GM21619 (cell line): ENCODE data around the gene KCNJ5.

Experiments used
- ATAC-seq: cut with Tn5 transposase; IDR thresholded peaks from one replicate; pipeline ENCODE4 v1.9.1; 2021; ENCODE audit not compliant: unreplicated experiment

Gene KCNJ5

DNA sequence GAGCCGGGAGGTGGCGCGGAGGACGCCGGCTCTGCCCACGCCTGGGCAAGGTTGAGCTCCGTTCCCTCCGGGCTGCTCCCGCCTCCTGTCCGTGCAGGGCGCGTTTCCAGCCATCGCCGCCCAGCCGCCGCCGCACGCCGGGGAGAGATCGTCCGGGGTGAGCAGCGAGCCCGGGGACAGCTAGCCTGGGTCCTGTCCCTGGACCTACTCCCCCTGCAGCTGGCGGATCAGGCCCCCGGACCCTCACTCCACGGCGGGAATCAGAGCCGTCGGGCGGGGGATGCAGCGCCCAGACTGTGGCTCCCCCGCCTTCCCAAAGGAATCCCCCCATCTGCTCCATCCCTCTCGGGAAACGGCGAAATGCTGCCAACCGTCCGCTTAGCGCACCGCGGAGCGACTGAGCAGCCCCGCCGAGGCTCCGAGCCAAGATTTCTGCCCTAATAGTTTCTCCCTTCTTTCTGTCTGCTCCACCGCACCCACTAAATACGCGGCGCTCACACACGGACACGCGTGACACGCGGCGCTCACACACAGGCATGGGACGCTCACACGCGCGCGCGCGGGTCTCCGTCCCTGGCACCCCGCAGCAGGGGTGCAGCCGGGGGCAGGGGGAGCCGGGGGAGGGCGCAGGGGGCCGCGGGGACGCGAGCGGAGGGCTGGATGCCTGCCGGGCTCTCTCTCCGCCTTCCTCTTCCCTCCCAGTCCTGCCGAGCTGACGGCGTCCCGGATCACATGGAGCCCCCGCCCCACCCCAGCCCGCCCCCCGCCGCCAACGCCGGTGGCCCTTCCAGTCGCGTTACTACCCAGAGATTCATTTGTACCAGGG is at the start of gene KCNJ5:
TSS of gene KCNJ5 (plus strand) at position 814 of the 826 bp plus-strand sequence. CDS start 19,918 bp downstream, outside the sequence.
- ATAC-seq = no peak

DNA sequence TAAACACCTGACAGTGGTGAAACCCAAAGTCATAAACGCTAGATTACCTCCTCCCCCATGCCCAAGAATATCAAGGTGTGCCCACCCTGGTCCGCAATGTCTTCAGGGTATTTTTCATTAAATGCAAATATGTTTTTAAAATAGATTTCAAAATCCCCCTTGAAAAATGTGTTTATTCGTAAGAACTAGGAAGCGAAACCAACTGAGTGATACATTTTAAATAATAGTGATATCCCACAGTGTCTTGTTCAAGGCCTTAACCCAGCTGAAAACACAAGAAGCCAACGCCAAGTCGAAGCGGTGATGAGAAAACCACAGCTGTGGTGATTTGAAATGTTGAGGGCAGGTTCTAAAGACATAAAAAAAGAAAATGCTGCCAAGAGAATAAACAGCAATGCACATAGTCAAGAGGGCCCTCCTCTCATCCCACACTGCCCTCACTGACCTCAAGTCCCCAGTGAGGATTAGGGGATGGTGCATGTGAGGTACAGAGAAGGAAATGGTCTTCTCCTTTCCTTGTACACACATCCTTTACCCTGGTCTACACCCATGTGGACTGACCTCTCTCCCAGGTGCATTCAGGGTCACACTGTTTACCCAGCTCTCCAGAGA is 49.6 kb upstream of the KCNJ5 start:
- ATAC-seq = peak; percentile 45

DNA sequence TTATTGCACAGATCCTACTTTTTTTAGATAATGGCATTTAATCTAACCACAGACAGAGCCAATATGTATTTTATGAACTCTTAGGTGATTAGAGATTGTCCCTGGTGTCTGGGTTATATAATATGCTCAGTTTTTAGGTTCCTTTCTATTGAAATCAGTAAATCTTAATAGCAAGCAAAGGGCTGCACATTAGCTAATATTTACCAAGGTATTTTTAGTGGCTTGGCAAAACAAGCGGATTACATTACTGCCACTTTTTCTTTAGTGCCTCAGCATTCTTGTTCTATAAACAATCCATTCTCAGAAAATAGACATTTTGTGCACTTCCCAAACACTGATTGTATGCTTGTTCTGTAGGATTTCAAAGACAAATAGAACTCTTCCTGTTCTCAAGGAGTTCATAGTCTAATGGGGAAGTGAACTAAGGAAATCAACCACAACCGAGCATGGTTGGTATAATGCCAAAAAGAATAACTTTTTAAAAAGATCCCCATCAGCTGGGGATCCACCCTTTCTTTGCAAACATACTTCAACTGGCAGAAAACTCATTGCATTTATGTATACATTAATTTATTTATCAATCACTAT is 47.9 kb upstream of the KCNJ5 start:
- no peak for ATAC-seq

DNA sequence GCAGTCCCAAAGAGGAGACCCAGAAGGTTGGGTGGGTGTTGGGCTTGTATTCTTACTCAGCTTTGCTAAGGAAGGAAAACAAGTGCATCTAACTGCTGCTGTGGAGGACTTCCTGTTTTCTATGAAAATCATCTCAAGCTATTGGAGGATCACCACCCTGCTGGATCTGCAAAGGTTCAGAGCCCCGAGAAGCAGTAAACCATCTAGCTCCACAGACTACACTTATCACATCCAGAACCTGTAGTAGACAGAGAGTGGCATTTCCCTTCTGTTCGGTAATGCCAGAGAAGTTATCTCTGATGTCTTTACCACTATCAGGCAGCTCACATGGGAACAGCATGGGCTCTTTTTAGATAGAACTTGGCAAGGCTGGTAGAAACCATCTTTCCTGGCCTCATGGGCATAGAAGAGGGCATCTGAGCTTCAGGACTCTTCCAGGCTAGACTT is 45.8 kb upstream of the KCNJ5 start:
- ATAC-seq = no peak

DNA sequence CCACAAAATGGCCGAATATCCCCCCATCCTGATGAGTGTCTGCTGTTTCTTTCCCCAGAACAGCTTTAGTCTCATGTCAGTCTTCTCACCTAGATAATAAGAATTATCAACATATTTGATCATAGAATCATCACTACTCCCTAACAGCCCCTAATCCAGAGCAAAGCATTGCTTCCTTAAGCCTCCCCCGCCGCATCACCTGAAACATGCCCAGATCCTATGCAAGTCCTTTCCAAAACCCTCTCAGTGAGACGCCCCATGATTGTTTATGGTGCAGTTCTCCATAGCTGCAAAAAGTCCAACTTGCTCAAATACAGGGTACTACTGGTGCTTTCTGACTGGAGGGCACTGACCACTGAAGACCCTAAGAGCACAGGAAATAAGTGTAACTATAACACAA is 44.2 kb upstream of the KCNJ5 start:
- no peak for ATAC-seq

DNA sequence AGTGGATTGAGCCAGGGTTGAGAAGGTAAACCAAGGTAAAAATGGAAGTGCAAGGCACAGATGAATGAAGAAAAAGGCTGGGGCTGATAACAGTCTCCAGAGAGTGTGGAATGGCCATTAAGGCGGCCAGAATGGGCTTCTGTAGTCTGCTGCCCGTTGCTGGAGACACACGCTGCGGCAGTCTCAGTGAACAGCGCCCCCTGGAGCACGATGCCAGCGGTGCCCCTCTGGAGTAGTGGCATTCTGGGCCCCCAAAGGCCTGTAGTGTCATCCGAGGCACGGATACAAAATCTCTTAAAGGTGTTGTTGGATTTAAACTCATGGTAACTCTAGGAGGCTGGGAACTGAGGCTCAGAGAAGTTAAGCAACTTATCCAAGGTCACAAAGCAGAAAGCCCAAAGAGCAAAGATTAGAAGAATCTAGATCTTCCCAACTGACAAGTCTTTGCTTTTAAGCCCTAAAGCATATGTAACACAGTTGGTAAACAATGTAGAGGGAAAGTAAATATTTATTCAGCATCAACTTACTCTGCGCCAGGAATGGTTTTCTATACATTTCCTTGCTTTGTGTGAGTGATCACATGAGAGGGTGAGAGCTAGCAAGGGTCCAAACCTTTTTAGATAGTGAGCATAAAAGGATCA is 42.2 kb upstream of the KCNJ5 start:
- peak; percentile 92 for ATAC-seq

DNA sequence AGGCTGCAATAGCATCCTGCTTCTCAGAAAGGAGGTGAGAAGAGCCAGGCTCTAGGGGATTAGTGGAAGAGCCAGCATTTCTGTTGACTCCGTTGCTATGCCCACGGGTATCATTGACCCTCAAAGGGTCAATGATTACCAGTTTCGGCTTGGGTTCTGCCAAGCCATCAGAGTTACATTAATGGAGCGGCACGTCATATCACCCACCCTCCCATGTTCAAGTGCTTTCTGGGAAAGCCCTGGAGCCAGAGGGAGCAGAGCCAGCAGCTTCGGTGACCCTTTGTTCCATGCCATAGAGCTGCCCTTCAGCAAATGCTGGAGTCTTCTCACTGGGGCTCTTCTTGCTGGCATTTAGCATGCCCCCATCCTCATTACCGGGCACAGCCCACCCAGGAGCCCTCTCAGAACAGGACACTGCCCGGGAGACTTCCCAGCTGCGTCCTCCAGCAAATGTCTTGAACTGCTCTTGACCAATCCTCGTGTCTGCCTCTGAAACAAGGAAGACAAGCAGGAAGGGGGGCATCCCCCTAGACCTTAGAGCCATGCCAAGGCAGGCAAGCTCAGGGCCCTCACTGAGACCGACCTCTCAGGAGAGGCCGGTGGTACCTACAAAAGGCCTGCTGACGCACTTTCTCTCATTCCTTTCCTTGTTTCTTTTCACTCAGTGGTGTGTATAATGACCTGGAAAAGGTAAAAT is 38.7 kb upstream of the KCNJ5 start:
- no peak for ATAC-seq

DNA sequence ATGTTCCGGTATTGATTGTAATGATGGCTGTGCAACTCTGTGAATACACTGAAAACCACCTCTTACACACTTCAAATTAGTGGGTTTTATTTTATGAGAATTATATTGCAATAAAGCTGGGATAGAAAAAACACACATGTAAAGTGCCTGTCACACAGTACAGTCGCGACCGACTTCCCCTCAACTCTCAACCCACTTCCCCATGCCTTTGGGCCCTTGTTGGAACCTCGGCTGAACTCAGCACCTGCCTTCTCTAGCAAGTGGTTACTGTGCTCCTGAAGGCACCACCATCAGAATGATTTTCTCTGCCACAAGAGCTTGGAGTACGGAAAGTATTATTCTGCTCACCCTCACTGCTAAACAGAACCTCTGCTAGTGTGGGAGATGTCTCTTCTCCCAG is 37.6 kb upstream of the KCNJ5 start:
- no peak for ATAC-seq

DNA sequence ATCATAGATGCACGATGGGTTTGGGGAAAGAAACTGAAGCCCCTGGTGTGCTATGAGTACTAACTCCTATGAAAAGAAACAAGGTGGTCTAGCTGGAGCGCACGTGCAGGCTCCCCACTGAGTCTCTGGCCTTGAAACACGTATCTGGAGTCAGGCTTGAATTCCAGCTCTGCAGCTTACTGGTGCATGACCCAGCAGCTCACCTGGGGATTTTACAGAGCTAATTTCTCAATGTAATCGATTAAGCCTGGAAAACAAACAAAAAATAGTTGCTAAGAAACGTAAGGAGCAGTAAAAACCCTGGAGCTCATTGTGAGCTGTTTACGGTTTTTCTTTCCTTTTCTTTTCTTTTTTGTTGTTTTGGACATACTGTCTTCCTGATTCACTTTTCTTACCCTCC is 36.3 kb upstream of the KCNJ5 start:
- ATAC-seq = no peak

DNA sequence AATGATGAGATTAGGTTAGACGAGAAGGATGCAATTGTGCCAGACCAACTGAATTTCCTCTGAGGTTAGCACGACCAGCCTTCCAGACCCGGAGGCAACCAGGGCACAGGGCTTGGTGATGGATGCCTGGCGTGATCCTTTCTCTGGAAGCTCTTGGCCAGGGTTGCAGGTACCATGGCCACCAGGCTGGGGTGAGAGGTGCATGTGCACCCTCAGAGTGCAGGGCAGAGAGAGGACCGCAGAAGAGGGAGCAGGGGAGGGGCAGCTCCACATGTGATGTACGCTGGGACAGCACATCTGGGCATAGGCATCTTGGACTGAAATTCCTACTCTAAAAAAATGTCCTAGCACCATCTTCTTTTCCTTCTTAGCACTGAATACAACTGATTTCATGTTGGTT is 34.9 kb upstream of the KCNJ5 start:
- no peak for ATAC-seq

DNA sequence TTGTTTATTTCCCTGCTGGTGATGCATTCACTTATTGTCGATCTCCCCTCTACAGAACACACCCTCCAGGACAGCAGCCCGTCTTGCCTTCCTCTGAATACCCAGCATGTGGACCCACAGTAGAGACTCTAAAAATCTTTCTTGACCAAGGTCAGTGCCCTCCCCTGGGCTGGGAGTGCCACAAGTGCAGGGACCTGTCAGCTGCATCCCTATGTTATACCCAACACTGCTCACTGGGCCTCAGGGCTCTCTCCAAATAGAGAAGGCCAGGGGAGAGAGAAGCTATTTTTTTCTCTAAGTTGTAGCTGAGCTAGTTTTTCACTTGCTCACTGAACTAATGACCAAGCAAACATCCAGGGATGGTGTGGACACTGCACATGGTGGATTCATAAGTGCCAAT is 33.8 kb upstream of the KCNJ5 start:
- no peak for ATAC-seq

DNA sequence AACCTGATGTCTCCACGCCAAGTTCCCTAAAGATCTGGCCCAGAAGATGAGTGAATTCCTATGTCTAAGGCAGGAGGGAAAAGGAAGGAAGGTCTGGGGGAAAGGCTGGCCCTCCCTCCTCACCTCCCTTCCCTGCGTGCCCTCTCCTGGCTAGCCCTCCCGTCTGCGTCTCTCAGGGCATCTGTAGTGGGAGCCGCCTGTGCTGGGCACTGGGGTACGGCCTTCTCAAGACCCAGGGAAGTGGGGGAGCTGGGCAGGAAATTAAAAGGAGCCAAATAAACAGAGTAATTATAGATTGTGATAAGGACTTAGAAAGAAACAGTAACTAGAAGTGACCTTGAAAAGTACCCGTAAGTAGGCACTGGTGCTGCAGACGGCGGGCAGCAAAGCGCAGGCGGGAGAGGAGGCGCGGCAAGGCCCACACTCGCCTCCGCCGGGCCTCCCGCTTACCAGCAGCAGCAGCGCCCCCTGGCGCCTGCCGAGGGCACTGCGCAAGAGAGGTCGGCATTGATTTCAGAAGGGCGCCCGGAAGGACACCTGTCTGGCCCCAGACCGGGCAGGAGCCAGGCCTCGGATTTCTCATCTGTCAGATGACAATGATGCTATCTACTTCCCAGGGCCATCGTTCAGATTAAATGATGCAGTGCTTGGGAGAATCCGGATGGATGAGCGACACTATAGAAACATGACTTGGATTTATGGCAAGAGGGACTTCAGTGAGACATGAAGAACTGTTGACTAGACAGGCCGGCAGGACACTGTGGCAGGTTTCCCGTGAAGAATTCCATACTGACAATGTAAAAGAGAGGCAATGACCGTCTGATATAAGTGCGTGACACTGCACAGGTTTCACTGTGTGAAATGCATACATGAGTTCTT is 31.4 kb upstream of the KCNJ5 start:
- ATAC-seq = peak; percentile 95

DNA sequence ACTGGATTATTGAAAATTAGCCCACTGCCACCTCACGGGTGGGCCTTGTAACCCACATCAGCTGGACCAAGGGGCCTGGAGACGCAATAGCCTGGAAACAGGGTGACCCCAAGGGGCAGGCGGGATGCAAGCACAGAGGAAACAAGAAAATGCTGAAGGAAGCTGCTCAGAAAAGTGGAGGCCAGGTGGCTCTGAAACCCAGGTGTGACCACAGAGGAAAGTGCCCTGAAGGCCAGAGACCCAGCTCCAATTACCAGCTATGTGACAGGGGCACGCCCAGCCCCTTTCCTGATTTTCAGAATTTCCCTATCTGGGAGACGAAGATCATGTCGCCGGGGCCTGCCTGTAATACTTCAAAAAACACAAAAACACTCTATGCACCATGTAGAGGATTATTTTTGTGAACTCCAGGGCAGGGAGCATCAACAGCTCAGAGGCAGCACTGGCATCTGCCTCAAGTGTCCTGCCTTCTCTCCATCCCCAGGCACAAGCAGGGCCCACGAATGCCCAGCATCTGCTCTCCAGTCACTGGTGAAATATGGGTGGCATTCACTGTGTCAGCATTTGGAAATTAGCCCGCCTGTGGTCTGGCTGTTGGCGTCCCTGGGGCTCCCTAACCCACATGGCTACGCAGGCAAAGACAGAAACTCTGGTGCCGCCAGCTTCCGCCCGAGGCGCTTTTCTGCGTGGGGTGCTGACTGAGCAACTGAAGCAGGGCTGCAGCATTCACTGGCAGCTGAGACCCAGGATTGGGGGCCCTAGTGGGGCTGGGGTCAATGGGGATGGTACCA is 30.4 kb upstream of the KCNJ5 start:
- ATAC-seq = no peak

DNA sequence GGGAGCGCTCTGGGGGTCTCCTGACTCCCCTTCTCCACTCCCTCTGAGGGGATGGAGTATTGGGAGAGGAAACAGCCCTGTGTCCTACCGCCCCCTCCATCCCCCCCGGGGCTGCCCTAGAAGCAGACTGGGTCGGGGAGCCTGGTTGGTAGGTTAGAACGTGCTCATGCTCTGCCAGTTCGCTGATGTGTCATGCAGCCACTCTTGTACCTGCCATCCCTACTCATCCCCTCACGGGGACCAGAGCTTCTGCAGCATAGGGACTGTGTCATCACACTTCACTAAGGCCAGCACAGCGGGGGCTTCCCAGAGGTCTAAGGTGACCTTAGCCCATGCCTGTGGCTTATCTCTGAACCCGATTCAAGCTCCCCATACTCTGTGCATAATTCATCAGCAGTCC is 28.8 kb upstream of the KCNJ5 start:
- no peak for ATAC-seq

DNA sequence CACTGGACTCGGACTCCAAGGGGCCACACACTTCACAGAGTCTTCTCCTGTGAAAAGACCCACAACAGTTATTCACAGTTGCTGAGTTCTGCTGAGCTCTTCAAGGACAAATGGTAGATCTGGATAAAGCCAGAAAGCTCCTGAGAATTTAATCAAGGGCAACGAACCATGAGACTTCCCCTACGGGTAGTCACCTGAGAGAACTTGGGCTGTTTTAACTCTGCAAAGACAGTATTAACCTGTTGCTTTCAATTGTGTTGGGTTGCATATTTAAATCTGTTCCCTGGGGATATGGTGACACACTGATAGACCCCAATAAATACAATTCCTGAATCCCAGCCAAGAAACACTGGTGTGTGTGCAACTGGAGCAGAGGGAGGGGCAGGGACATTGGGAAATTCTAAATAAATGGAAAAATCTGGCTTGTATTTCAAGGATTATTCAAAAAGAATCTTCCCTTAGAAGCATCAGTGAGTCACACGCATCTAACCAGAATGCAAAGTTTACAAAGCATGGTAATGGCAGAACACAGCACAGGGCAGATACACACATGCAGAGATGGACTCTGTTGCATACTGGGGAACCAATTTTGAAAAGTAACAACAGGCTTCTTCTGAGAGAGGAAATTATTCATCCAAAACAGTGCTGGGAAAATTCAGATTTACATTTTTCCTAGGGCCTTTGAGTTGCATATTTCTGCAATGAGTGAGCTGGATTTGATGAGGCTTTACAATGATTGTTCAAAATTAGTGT is 28.1 kb upstream of the KCNJ5 start:
- no peak for ATAC-seq

DNA sequence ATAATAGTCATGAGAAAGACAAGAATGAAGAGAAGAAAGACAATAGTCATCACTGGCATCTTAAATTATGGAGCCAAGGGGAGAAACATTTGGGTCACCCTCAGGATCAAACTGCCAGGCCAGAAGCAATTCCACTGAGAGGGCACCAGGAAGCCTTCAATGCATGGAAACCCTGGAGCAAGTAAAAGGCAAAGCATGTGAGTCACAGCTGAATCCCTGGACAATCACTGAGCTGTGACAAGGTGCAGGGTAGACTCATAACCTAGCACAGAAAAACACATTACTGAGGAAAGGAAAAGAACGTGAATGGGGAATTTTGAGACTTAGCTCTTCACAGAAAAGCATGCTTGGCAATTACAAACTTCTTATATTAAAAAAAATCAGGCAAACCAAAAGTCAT is 25.7 kb upstream of the KCNJ5 start:
- no peak for ATAC-seq

DNA sequence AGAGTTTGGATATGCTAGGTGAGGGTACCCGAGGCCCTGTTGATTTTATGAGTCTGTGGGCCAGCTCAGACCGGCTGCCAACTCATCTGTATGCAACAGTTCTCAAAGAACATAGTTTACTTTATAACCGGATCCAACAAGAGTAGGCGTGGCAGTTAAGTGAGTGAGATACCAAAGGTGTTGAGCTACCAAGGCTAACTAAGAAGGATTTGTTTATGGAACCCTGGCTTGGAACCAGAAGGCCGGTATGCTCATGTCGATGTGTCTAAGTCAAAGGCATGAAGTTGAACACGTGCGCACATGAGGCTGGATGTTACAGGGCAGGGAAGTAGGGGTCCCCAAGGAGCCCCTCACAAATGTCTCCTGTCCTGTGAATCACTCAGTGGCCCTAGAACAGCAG is 23.9 kb upstream of the KCNJ5 start, which contains the start of gene KCNJ1:
TSS of gene KCNJ1 (minus strand) at position 20 of the 400 bp plus-strand sequence. CDS start 27,053 bp downstream, outside the sequence.
- no peak for ATAC-seq

DNA sequence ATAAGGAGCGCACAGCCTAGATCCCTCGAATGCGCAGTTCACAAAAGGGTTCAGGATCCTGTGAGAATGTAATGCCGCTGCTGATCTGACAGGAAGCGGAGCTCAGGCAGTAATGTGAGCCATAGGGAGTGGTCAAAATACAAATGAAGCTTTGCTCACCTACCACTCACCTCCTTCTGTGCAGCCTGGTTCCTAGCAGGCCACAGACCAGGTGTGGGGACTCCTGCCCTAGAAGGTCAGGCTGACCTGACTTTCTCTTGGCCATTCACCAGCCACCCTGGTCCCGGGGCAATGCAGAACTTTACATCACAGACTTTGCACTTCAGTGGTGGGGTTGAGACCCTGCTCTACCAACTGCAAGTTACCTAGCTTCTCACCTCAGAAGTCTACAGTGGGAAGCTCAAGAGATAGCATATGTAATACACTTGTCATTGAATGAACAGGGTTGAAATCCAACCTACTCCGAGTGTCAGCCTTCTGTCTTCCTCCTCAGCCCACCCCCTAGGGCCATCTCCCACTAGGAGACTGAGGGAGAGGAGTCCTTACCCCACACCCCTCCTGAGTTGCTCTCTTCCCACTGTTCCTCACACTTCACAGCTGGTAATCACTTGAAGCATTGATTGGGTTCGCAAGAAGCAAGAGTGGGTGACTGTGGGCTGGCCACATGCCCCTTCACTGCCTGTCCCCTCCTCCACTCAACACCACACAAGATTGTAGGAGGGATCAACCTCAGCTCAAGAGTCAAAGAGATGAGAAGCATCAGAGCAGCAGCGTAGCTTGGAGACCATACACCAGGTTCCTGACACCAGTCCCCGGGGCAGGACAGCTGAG is 22.1 kb upstream of the KCNJ5 start:
- ATAC-seq = no peak
